ENCODE results near the gene C10orf120. TPM values are rescaled to one million over a fixed set of nuclear protein-coding genes. Genes with fewer than 3 reads are reported as not detected.

Gene C10orf120
- total RNA-seq, 1 donor from 2014 or later: not detected

DNA sequence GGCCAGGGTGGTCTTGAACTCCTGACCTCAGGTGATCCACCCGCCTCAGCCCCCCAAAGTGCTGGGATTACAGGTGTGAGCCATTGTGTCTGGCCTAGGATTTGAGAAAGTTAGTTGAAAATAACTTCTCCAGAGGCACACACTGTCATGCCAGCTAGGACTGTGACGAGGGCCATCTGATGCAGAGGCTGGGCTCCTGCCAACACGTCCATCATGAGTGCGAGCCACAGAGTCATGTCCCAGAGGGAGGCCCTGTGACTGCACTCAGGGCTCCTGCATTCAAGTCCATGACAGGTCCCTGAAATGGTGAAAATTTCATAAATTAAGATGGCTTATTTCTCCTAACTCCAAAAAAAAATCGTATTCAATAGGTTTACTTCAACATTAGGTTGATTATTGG is 17.1 kb downstream of the C10orf120 start:
- peaks cover 7% of the 10 kb centered on the region for H3K36me3 Mint-ChIP-seq (ENCODE audit: low read depth, unreplicated experiment)
- no peak overlapping the region for H3K4me3 Mint-ChIP-seq (ENCODE audit: unreplicated experiment)
- H3K4me1 Mint-ChIP-seq (ENCODE audit: unreplicated experiment): no peaks in the 10 kb centered on the region
- no peaks in the 10 kb centered on the region for H3K27me3 Mint-ChIP-seq (ENCODE audit: unreplicated experiment)
- TF ChIP-seq, protein P1, sequence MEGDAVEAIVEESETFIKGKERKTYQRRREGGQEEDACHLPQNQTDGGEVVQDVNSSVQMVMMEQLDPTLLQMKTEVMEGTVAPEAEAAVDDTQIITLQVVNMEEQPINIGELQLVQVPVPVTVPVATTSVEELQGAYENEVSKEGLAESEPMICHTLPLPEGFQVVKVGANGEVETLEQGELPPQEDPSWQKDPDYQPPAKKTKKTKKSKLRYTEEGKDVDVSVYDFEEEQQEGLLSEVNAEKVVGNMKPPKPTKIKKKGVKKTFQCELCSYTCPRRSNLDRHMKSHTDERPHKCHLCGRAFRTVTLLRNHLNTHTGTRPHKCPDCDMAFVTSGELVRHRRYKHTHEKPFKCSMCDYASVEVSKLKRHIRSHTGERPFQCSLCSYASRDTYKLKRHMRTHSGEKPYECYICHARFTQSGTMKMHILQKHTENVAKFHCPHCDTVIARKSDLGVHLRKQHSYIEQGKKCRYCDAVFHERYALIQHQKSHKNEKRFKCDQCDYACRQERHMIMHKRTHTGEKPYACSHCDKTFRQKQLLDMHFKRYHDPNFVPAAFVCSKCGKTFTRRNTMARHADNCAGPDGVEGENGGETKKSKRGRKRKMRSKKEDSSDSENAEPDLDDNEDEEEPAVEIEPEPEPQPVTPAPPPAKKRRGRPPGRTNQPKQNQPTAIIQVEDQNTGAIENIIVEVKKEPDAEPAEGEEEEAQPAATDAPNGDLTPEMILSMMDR (IDR thresholded peaks at IDR 0.05; ENCODE audit: unreplicated experiment): no peak
- no peak for DNase-seq (ENCODE audit: low spot score)
- no peak overlapping the region for H3K27ac Mint-ChIP-seq (ENCODE audit: unreplicated experiment)
- no peaks in the 10 kb centered on the region for H3K9me3 Mint-ChIP-seq (ENCODE audit: unreplicated experiment)

DNA sequence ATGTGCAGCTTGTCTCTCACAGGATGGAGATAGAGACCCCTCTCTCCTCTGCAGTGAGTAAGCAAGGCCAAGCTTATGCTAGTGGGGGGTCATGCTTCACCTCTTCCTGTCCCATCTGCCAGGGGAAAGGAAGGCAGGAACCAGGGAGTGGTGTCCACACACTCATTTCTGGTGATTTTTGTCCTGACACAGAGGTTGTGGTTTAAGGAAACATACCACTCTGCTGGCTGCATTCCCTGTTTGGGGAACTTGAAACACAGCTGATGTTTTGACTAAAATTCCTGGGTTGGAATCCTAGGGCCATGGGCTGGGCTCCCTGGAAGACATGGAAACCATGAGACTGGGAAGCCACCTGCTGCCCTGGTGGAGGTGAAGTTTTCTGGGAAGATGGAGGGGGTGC is 21.4 kb downstream of the C10orf120 start:
- Mint-ChIP-seq H3K27ac (ENCODE audit: unreplicated experiment) (no peak overlapping the region), H3K4me1 (ENCODE audit: unreplicated experiment) (peaks cover 15% of the 10 kb centered on the region), H3K27me3 (ENCODE audit: unreplicated experiment) (no peaks in the 10 kb centered on the region), H3K9me3 (ENCODE audit: unreplicated experiment) (no peaks in the 10 kb centered on the region), H3K36me3 (ENCODE audit: low read depth, unreplicated experiment) (no peaks in the 10 kb centered on the region), H3K4me3 (ENCODE audit: unreplicated experiment) (no peak overlapping the region)
- no peak for DNase-seq (ENCODE audit: low spot score)
- TF ChIP-seq, protein P1 (IDR thresholded peaks at IDR 0.05; ENCODE audit: unreplicated experiment): no peak

DNA sequence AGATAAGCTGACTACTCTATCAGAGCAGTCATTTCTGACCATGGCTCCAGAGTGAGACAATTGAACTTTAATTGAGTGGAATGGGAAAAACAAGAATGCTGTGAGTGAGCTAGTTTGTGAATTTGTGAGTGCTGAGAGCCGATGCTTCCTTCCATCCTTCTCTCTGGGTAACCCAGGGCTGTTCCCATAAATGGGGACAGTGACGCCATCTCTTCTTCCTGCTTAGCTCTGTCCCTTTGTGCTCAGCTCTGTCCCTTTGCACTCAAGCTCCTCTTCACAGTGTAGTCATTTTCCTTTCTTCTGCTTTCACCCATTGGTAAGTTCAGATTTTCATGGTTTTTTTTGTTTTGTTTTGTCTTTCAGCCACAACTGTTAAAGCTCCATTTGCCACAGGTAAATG is 24.4 kb downstream of the C10orf120 start:
- H3K36me3 Mint-ChIP-seq (ENCODE audit: low read depth, unreplicated experiment): no peaks in the 10 kb centered on the region
- peaks cover 18% of the 10 kb centered on the region for H3K4me1 Mint-ChIP-seq (ENCODE audit: unreplicated experiment)
- TF ChIP-seq, protein P1 (IDR thresholded peaks at IDR 0.05; ENCODE audit: unreplicated experiment): no peak
- H3K9me3 Mint-ChIP-seq (ENCODE audit: unreplicated experiment): no peaks in the 10 kb centered on the region
- no peak overlapping the region for H3K4me3 Mint-ChIP-seq (ENCODE audit: unreplicated experiment)
- H3K27ac Mint-ChIP-seq (ENCODE audit: unreplicated experiment): no peak overlapping the region
- no peaks in the 10 kb centered on the region for H3K27me3 Mint-ChIP-seq (ENCODE audit: unreplicated experiment)
- DNase-seq (ENCODE audit: low spot score): no peak

DNA sequence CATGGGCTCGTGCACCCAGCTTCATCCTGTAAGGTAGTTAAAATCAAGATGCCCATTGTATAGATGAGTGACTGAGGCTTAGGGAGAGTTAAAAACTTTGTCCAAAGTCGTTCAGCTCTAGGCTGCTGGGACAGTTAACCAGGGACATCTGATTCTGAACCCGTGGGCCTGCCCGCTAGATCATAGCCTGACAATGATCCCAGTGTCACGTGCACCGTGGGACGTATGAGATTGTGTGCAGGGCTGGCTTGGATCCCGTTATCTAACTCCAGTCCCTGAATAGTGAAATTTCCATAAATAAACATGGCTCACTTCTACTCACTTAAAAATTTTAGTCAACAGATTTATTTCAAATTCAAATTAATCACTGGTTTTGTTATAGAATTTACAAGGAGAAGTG is 24.9 kb downstream of the C10orf120 start:
- Mint-ChIP-seq H3K27me3 (ENCODE audit: unreplicated experiment) (no peaks in the 10 kb centered on the region), H3K4me1 (ENCODE audit: unreplicated experiment) (peaks cover 22% of the 10 kb centered on the region), H3K9me3 (ENCODE audit: unreplicated experiment) (no peaks in the 10 kb centered on the region), H3K36me3 (ENCODE audit: low read depth, unreplicated experiment) (no peaks in the 10 kb centered on the region), H3K27ac (ENCODE audit: unreplicated experiment) (no peak overlapping the region), H3K4me3 (ENCODE audit: unreplicated experiment) (no peak overlapping the region)
- DNase-seq (ENCODE audit: low spot score): no peak
- TF ChIP-seq, protein P1 (IDR thresholded peaks at IDR 0.05; ENCODE audit: unreplicated experiment): no peak

DNA sequence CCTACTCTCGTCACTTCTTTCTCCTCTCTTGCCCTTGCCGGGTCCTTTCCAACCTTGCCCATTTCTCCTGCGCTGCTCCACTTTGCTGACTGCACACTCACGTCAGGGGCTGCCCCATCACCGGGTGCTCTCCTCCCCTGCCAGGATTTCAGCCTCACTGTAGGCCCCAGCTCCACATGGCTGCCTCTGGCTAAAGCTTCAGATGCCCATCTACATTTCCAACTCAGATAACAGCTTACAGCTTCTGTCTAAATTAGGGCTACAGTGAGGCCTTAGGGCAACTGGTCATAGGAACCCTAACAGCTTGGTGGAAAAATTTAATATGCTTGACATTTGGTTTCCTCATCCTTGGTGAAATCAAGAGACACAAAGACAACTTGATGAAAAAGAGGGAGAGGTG is 25.9 kb downstream of the C10orf120 start:
- Mint-ChIP-seq H3K4me1 (ENCODE audit: unreplicated experiment) (peaks cover 32% of the 10 kb centered on the region), H3K27ac (ENCODE audit: unreplicated experiment) (no peak overlapping the region), H3K36me3 (ENCODE audit: low read depth, unreplicated experiment) (no peaks in the 10 kb centered on the region), H3K4me3 (ENCODE audit: unreplicated experiment) (no peak overlapping the region), H3K9me3 (ENCODE audit: unreplicated experiment) (no peaks in the 10 kb centered on the region), H3K27me3 (ENCODE audit: unreplicated experiment) (no peaks in the 10 kb centered on the region)
- TF ChIP-seq, protein P1 (IDR thresholded peaks at IDR 0.05; ENCODE audit: unreplicated experiment): no peak
- no peak for DNase-seq (ENCODE audit: low spot score)

All from endothelial cell (in vitro differentiated cells).